ENCODE results near the gene ARPC2.

Gene ARPC2

GRCh38 chr2:218217360-218218267 is 625 bp downstream of the ARPC2 start:
- peak; percentile 64 for DNase-seq (ENCODE audit: low spot score)

GRCh38 chr2:218218268-218219185 is 1.5 kb downstream of the ARPC2 start:
- peak; percentile 69 for DNase-seq (ENCODE audit: low spot score)

- DNase-seq (ENCODE audit: low spot score): peak; percentile 25
Observed at GRCh38 chr2:218219934-218220333, 2.9 kb downstream of the ARPC2 start.

GRCh38 chr2:218221000-218221399 is 4.0 kb downstream of the ARPC2 start:
- no peak for DNase-seq (ENCODE audit: low spot score)

- DNase-seq (ENCODE audit: low spot score): peak; percentile 46
Observed at GRCh38 chr2:218223046-218223445, 6.1 kb downstream of the ARPC2 start.

GRCh38 chr2:218224186-218224585 is 7.2 kb downstream of the ARPC2 start:
- no peak for DNase-seq (ENCODE audit: low spot score)

- DNase-seq (ENCODE audit: low spot score): no peak
Observed at GRCh38 chr2:218226903-218227302, 9.9 kb downstream of the ARPC2 start.

- DNase-seq (ENCODE audit: low spot score): no peak
Observed at GRCh38 chr2:218228366-218229090, 11.5 kb downstream of the ARPC2 start.

- peak; percentile 86 for DNase-seq (ENCODE audit: low spot score)
Observed at GRCh38 chr2:218229239-218229638, 12.2 kb downstream of the ARPC2 start.

- peak; percentile 31 for DNase-seq (ENCODE audit: low spot score)
Observed at GRCh38 chr2:218229851-218230250, 12.9 kb downstream of the ARPC2 start.

- DNase-seq (ENCODE audit: low spot score): peak; percentile 63
Observed at GRCh38 chr2:218230882-218231281, 13.9 kb downstream of the ARPC2 start.

- no peak for DNase-seq (ENCODE audit: low spot score)
Observed at GRCh38 chr2:218233543-218233942, 16.6 kb downstream of the ARPC2 start.

GRCh38 chr2:218234521-218234920 is 17.5 kb downstream of the ARPC2 start:
- DNase-seq (ENCODE audit: low spot score): no peak

- no peak for DNase-seq (ENCODE audit: low spot score)
Observed at GRCh38 chr2:218235017-218235416, 18.0 kb downstream of the ARPC2 start.

- DNase-seq (ENCODE audit: low spot score): no peak
Observed at GRCh38 chr2:218236829-218237228, 19.8 kb downstream of the ARPC2 start.

- DNase-seq (ENCODE audit: low spot score): no peak
Observed at GRCh38 chr2:218238887-218239286, 21.9 kb downstream of the ARPC2 start.

GRCh38 chr2:218244204-218244603 is 27.2 kb downstream of the ARPC2 start:
- no peak for DNase-seq (ENCODE audit: low spot score)

GRCh38 chr2:218244665-218245064 is 27.7 kb downstream of the ARPC2 start:
- no peak for DNase-seq (ENCODE audit: low spot score)

GRCh38 chr2:218245214-218245613 is 28.2 kb downstream of the ARPC2 start:
- no peak for DNase-seq (ENCODE audit: low spot score)

- DNase-seq (ENCODE audit: low spot score): no peak
Observed at GRCh38 chr2:218249691-218250090, 32.7 kb downstream of the ARPC2 start.

- no peak for DNase-seq (ENCODE audit: low spot score)
Observed at GRCh38 chr2:218252509-218253231, 35.7 kb downstream of the ARPC2 start.

Data from activated CD4-positive, alpha-beta T cell treated with anti-CD3 and anti-CD28 coated beads, Interleukin-2, Interleukin-4, amounts not matched to agents 100 ng/mL and 50 ng/mL, durations not matched to agents 16 hours and 8 hours (primary cell).